H1 (cell line): ENCODE measurements around the gene SLC35F3.

Experiments used
- ATF3 ChIP-seq: IDR thresholded peaks from 2 replicates; pipeline ENCODE4 v1.6.1; 2011; ENCODE audit warnings: low read depth, mild to moderate bottlenecking, low read length; ENCODE audit not compliant: insufficient read depth
- CHD1 ChIP-seq: IDR thresholded peaks from 2 replicates; pipeline ENCODE4 v1.6.1; 2012; ENCODE audit warnings: low read depth, low read length, improper control_type of control experiment
- CTCF ChIP-seq, 3 experiments: IDR thresholded peaks; 1 replicate in 2 of 3; 2 replicates in 1 of 3; pipeline versions ENCODE4 v1.5.1 to v1.6.1; 2011; ENCODE audit warnings: low read length in 3 of 3, mild to moderate bottlenecking in 3 of 3, inconsistent platforms in 2 of 3, low read depth in 1 of 3, moderate library complexity in 1 of 3; ENCODE audit not compliant: insufficient read depth in 1 of 3; ENCODE audit errors: control extremely low read depth in 1 of 3
- JUN ChIP-seq: IDR thresholded peaks from 2 replicates; pipeline ENCODE4 v1.6.1; 2011; ENCODE audit warnings: low read depth, mild to moderate bottlenecking, improper control_type of control experiment, low read length
- KDM1A ChIP-seq: fragments of 200-600, 300-600 bp; sonication (generic); IDR thresholded peaks from 2 replicates; pipeline ENCODE4 v1.7.1; 2016; ENCODE audit warnings: mild to moderate bottlenecking, low read length, borderline replicate concordance
- POLR2A ChIP-seq, 2 experiments: IDR thresholded peaks; 1 replicate in 1 of 2; 2 replicates in 1 of 2; pipeline ENCODE4 v1.6.1; 2011; ENCODE audit warnings: low read depth in 2 of 2, low read length in 2 of 2, mild to moderate bottlenecking in 2 of 2; ENCODE audit errors: control extremely low read depth in 1 of 2
- POLR2AphosphoS5 ChIP-seq: IDR thresholded peaks from 2 replicates; pipeline ENCODE4 v1.6.1; 2011; ENCODE audit warnings: low read depth, low read length
- SAP30 ChIP-seq: fragments of 300-600 bp; sonication (generic); IDR thresholded peaks from 2 replicates; pipeline ENCODE4 v1.7.1; 2012; ENCODE audit warnings: low read length, moderate library complexity, mild to moderate bottlenecking, inconsistent platforms; ENCODE audit not compliant: insufficient read depth, insufficient replicate concordance
- ZNF274 ChIP-seq: IDR thresholded peaks from 2 replicates; pipeline ENCODE4 v1.7.0; 2012; ENCODE audit warnings: low read length, borderline replicate concordance; ENCODE audit errors: extremely low read depth

GRCh38 chr1:234345237-234345636 is 440.8 kb downstream of the SLC35F3 start:
- no peak for TF ChIP-seq JUN
- TF ChIP-seq POLR2AphosphoS5, result no peak
- TF ChIP-seq ATF3, result no peak
- no peak for TF ChIP-seq POLR2A (IDR thresholded peaks at IDR 0.05; ENCODE audit: control extremely low read depth in 1 of 2, low read depth in 2 of 2, low read length in 2 of 2)
- TF ChIP-seq SAP30, result no peak
- TF ChIP-seq CTCF (IDR thresholded peaks at IDR 0.05; ENCODE audit: control extremely low read depth in 1 of 3, insufficient read depth in 1 of 3, low read depth in 1 of 3, low read length in 3 of 3), result no peak
- no peak for TF ChIP-seq ZNF274
- TF ChIP-seq KDM1A, result no peak
- TF ChIP-seq CHD1, result no peak
